WERI-Rb-1 (cell line): ENCODE measurements around the gene SNAP47.
A peak's percentile ranks its signal among the peaks of the same experiment; 100 is the strongest.

Experiments used
- DNase-seq: peaks from one replicate; pipeline ENCODE4 v3.0.0-alpha.2; 2020
- H3K27ac ChIP-seq: fragments of 250-450 bp; sonication (Bioruptor Pico); 2 replicates; pipeline ENCODE4 v1.5.1; 2020; ENCODE audit warnings: mild to moderate bottlenecking, moderate library complexity
- H3K27me3 ChIP-seq: fragments of 250-450 bp; sonication (Bioruptor Pico); 2 replicates; pipeline ENCODE4 v1.5.1; 2021; ENCODE audit warnings: mild to moderate bottlenecking, low read depth, moderate library complexity; ENCODE audit not compliant: insufficient read depth, severe bottlenecking
- H3K36me3 ChIP-seq: fragments of 250-450 bp; sonication (Bioruptor Pico); 2 replicates; pipeline ENCODE4 v1.5.1; 2020; ENCODE audit warnings: mild to moderate bottlenecking, moderate library complexity
- H3K4me3 ChIP-seq: 2 replicates; pipeline ENCODE4 v1.5.1; 2011; ENCODE audit warnings: low read depth, mild to moderate bottlenecking, control low read depth, low read length
- H3K9me3 ChIP-seq: fragments of 250-450 bp; sonication (Bioruptor Pico); 2 replicates; pipeline ENCODE4 v1.5.1; 2021; ENCODE audit warnings: mild to moderate bottlenecking, moderate library complexity; ENCODE audit not compliant: severe bottlenecking
- CTCF ChIP-seq: IDR thresholded peaks from 2 replicates; pipeline ENCODE4 v1.5.1; 2011; ENCODE audit warnings: low read depth, mild to moderate bottlenecking, control low read depth, inconsistent platforms, low read length

Gene SNAP47

GRCh38 chr1:227758366-227758765, 23.1 kb downstream of the SNAP47 start:
- Histone ChIP-seq H3K9me3 (no peaks in the 10 kb centered on the region), H3K27me3 (no peaks in the 10 kb centered on the region), H3K27ac (no peak overlapping the region), H3K36me3 (no peaks in the 10 kb centered on the region), H3K4me3 (no peak overlapping the region)
- no peak for DNase-seq
- TF ChIP-seq CTCF: no peak

DNA sequence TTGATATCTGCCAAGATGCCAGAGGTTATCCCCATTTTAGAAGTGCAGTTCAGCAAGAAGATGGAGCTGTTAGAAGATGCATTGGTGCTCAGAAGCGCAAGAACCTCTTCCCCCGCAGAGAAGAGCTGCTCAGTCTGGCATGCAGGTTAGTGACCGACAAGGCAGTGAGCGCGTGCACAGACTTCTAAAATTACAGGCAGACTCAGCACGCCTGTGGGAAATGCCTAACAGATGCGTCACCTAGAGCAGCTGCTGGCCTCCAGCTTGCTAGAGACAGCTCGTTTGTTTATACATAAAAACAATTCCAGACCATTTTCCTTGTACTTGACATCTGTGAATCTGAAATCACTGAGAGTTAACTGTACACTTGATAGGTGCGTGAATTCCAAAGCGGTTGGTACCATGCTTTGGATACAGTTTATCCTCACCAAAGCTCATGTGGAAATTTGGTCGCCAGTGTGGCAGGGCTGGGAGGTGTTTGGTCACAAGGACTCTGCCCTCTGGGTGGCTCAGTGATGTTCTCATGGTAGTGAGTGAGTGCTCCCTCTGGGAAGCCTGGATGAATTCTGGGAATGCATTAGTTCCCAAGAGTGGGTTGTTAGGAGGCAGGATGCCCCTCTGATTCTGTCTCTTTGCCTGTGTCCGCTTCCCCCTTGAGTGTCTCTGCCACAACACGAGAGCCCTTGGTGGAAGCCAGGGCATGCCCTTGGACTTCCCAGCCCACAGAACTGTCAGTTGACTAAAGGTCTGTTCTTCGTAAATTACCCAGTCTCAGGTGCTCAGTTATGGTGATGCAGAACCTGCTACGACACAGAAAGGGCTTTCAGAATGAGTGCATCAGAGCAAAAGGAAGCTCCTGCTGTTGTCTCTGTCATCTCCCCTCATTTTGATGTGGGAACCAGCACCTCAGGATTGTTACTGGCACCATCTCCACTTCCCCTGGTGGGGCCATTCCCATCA, 24.4 kb downstream of the SNAP47 start:
- Histone ChIP-seq H3K27ac (no peak overlapping the region), H3K4me3 (no peak overlapping the region), H3K27me3 (no peaks in the 10 kb centered on the region), H3K36me3 (no peaks in the 10 kb centered on the region), H3K9me3 (no peaks in the 10 kb centered on the region)
- no peak for TF ChIP-seq CTCF
- DNase-seq: no peak

- DNase-seq: no peak
- Histone ChIP-seq H3K4me3 (no peak overlapping the region), H3K27ac (no peak overlapping the region), H3K36me3 (no peaks in the 10 kb centered on the region), H3K9me3 (no peaks in the 10 kb centered on the region), H3K27me3 (no peaks in the 10 kb centered on the region)
- no peak for TF ChIP-seq CTCF
These were observed 25.1 kb downstream of the SNAP47 start for GRCh38 chr1:227760377-227760776.

- Histone ChIP-seq H3K4me3 (no peak overlapping the region), H3K27ac (no peak overlapping the region), H3K36me3 (no peaks in the 10 kb centered on the region; the same call in 1 of the 2 replicates), H3K27me3 (no peaks in the 10 kb centered on the region), H3K9me3 (no peaks in the 10 kb centered on the region)
- DNase-seq: no peak
- TF ChIP-seq CTCF: no peak
These were observed 26.5 kb downstream of the SNAP47 start for GRCh38 chr1:227761621-227762230.

DNA sequence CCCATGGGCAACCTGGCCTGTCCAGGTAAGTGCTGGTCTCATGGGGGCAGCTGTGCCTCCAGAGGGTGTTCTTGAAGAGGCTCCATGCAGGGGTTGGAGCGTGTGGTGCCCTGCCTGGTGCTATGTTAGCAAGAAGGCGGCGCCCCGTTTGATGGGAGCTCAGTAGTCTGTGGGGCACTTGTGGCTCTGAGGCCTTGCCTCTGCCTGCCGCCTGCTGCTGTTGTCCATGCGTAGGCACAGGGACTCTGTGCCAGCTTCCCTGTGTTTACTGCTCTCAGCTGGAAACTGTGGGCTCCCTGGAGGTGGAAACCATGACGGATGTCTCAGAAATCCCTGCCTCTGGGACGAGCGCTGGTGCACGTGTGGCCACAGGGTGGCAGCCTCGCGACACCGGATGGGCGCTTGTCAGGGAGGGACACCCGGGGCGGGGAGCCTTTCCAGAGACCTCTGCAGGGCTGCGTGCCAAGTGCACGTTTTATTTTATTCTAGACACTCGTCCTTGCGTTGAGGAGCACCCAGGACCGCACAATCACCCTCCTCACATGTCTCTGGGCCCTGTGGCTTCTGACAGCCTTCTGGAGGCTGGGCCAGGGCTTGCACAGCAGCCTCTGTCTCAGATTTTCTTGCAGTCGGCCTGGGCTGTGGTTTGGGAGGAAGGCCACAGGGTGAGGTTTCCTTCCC, 27.1 kb downstream of the SNAP47 start:
- TF ChIP-seq CTCF: peak; percentile 78
- Histone ChIP-seq H3K4me3 (no peak overlapping the region), H3K36me3 (no peaks in the 10 kb centered on the region; the same call in 1 of the 2 replicates), H3K27me3 (no peaks in the 10 kb centered on the region), H3K27ac (no peak overlapping the region), H3K9me3 (no peaks in the 10 kb centered on the region)
- peak; percentile 72 for DNase-seq
